Neural cell (in vitro differentiated cells): ENCODE measurements around the gene COLEC11. TPM values are rescaled to one million over a fixed set of nuclear protein-coding genes. Genes with fewer than 3 reads are reported as not detected.

Source experiments
- H2AFZ ChIP-seq: fragments of 200-600, 300-800 bp; sonication (generic), shearing (Covaris generic); 2 replicates; pipeline ENCODE4 v1.6.0; 2014; ENCODE audit warnings: low read depth, mild to moderate bottlenecking, antibody characterized with exemption, low read length, moderate library complexity
- H3F3A ChIP-seq: fragments of 200-600 bp; shearing (Covaris generic); 2 replicates; pipeline ENCODE4 v1.6.1; 2016; ENCODE audit warnings: mild to moderate bottlenecking, moderate library complexity, mixed read lengths, antibody characterized with exemption, low read length; ENCODE audit not compliant: insufficient read depth, poor library complexity, severe bottlenecking
- H3K27ac ChIP-seq: fragments of 200-600, 300-800 bp; sonication (generic), shearing (Covaris generic); 2 replicates; pipeline ENCODE4 v1.5.1; 2014; ENCODE audit warnings: mild to moderate bottlenecking, low read length, moderate library complexity
- H3K27me3 ChIP-seq: fragments of 300-800, 200-600 bp; sonication (generic), shearing (Covaris generic); 2 replicates; pipeline ENCODE4 v1.6.0; 2014; ENCODE audit warnings: mild to moderate bottlenecking, low read depth, low read length, moderate library complexity; ENCODE audit not compliant: insufficient read depth
- H3K36me3 ChIP-seq: fragments of 300-800, 200-600 bp; sonication (generic), shearing (Covaris generic); 2 replicates; pipeline ENCODE4 v1.5.1; 2014; ENCODE audit warnings: mild to moderate bottlenecking, antibody characterized with exemption, low read length, moderate library complexity; ENCODE audit not compliant: insufficient read depth
- H3K4me2 ChIP-seq: fragments of 300-800, 200-600 bp; sonication (generic), shearing (Covaris generic); 2 replicates; pipeline ENCODE4 v1.6.0; 2014; ENCODE audit warnings: mild to moderate bottlenecking, low read length
- H3K4me3 ChIP-seq: fragments of 300-800, 200-600 bp; sonication (generic), shearing (Covaris generic); 2 replicates; pipeline ENCODE4 v1.5.1; 2014; ENCODE audit warnings: mild to moderate bottlenecking, low read length, moderate library complexity
- H3K79me2 ChIP-seq: fragments of 200-600 bp; shearing (Covaris generic); replicated peaks from 2 replicates; pipeline ENCODE4 v1.6.0; 2014; ENCODE audit warnings: mild to moderate bottlenecking, low read length, moderate library complexity; ENCODE audit not compliant: insufficient read depth
- H3K9ac ChIP-seq: fragments of 300-800, 200-600 bp; sonication (generic), shearing (Covaris generic); 2 replicates; pipeline ENCODE4 v1.6.1; 2016; ENCODE audit warnings: mild to moderate bottlenecking, low read length, mixed read lengths
- H3K9me2 ChIP-seq: fragments of 200-600 bp; shearing (Covaris generic); 2 replicates; pipeline ENCODE4 v1.6.1; 2016; ENCODE audit warnings: mild to moderate bottlenecking, low read length, mixed read lengths; ENCODE audit not compliant: insufficient read depth
- H3K9me3 ChIP-seq: fragments of 200-600, 300-800 bp; sonication (generic), shearing (Covaris generic); 2 replicates; pipeline ENCODE4 v1.6.1; 2016; ENCODE audit warnings: mild to moderate bottlenecking, mixed run types, low read length, moderate library complexity, mixed read lengths
- H4K20me1 ChIP-seq: fragments of 200-600 bp; shearing (Covaris generic); 2 replicates; pipeline ENCODE4 v1.6.1; 2016; ENCODE audit warnings: mild to moderate bottlenecking, mixed run types; ENCODE audit not compliant: insufficient read depth
- EP300 ChIP-seq: fragments of 450-650 bp; conservative IDR thresholded peaks from 2 replicates; pipeline ENCODE4 v1.6.1; 2014; ENCODE audit warnings: antibody characterized with exemption, mild to moderate bottlenecking, moderate library complexity; ENCODE audit not compliant: poor library complexity, severe bottlenecking
- EZH2 ChIP-seq: fragments of 200-600, 300-800 bp; shearing (Covaris generic), sonication (generic); IDR thresholded peaks from 2 replicates; pipeline ENCODE4 v1.6.1; 2014; ENCODE audit warnings: antibody characterized with exemption, low read length, borderline replicate concordance, mild to moderate bottlenecking; ENCODE audit not compliant: insufficient read depth, poor library complexity, severe bottlenecking
- MXI1 ChIP-seq: fragments of 450-650 bp; conservative IDR thresholded peaks from 2 replicates; pipeline ENCODE4 v1.6.1; 2014; ENCODE audit warnings: antibody characterized with exemption, mild to moderate bottlenecking; ENCODE audit not compliant: poor library complexity, severe bottlenecking
- POLR2AphosphoS5 ChIP-seq: IDR thresholded peaks from 2 replicates; pipeline ENCODE4 v1.6.1; 2012
- RAD21 ChIP-seq: fragments of 450-650 bp; conservative IDR thresholded peaks from 2 replicates; pipeline ENCODE4 v1.6.1; 2014; ENCODE audit warnings: antibody characterized with exemption, mild to moderate bottlenecking, moderate library complexity
- SMC3 ChIP-seq: fragments of 450-650 bp; conservative IDR thresholded peaks from 2 replicates; pipeline ENCODE4 v1.6.1; 2014; ENCODE audit warnings: antibody characterized with exemption, mild to moderate bottlenecking, moderate library complexity; ENCODE audit not compliant: poor library complexity
- TAF1 ChIP-seq: IDR thresholded peaks from 2 replicates; pipeline ENCODE4 v1.6.1; 2012; ENCODE audit warnings: low read depth
- polyA minus RNA-seq: library from RNA; depleted of rRNA, polyadenylated mRNA; stranded (reverse); fragments of >200 nt; gene quantifications from 2 replicates; pipeline ENCODE4 v1.2.3, GENCODE V29; 2014
- polyA plus RNA-seq: library from polyadenylated mRNA; depleted of rRNA; stranded (reverse); fragments of >200 nt; gene quantifications from 2 replicates; pipeline ENCODE4 v1.2.3, GENCODE V29; 2014
- TF ChIP-seq, protein P1 (sequence below): fragments of 450-650 bp; IDR thresholded peaks from 2 replicates; pipeline ENCODE4 v1.5.1; 2014; ENCODE audit warnings: antibody characterized with exemption, mild to moderate bottlenecking, moderate library complexity; ENCODE audit not compliant: poor library complexity, severe bottlenecking
- TF ChIP-seq, protein P2 (sequence below): IDR thresholded peaks from 2 replicates; pipeline ENCODE4 v1.6.1; 2012; ENCODE audit warnings: borderline replicate concordance

COLEC11 gene
- polyA plus RNA-seq = 1.7 and 4.0 TPM in 2 replicates
- 0.93 and 1.2 TPM in 2 replicates for polyA minus RNA-seq

DNA sequence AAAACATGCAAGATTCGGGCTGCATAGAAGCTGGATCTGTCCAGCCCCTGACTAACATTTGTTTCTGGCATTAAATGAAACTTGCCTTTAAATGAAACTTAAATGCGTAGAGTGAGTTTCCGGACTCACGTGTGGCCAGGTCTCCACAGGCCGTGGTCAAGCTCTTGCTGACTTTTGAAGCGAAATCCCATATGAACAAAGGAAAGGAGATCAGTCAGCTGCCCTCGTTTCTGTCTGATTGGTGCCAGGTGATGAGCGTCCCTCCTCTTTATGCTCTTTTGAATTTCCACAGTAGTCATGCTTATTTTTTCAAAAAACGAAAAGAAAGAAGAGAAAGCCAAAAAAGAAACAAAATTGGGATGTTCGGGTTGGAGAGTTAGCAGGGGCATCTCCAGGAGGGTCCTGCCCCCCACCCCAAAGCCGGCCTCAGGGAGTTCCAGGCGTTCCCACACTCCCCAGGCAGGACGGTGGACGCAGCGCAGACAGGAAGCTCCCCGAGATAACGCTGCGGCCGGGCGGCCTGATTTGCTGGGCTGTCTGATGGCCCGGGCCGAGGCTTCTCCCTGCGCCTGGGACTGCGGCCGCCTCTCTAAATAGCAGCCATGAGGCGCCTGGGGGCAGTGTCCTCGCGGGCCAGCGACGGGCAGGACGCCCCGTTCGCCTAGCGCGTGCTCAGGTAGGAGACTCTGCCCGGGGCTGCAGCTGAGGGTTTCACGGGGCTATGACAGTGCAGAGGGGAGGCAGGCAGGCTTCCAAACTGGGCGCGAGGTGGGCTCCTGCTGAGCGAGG lies at the start of gene COLEC11:
Gene COLEC11, plus strand, starts transcription at position 620 of the 789 bp plus-strand sequence. CDS start 9,229 bp downstream, outside the sequence.
- no peak for TF ChIP-seq TAF1
- TF ChIP-seq, protein P1, sequence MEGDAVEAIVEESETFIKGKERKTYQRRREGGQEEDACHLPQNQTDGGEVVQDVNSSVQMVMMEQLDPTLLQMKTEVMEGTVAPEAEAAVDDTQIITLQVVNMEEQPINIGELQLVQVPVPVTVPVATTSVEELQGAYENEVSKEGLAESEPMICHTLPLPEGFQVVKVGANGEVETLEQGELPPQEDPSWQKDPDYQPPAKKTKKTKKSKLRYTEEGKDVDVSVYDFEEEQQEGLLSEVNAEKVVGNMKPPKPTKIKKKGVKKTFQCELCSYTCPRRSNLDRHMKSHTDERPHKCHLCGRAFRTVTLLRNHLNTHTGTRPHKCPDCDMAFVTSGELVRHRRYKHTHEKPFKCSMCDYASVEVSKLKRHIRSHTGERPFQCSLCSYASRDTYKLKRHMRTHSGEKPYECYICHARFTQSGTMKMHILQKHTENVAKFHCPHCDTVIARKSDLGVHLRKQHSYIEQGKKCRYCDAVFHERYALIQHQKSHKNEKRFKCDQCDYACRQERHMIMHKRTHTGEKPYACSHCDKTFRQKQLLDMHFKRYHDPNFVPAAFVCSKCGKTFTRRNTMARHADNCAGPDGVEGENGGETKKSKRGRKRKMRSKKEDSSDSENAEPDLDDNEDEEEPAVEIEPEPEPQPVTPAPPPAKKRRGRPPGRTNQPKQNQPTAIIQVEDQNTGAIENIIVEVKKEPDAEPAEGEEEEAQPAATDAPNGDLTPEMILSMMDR = no peak
- no peak for TF ChIP-seq EZH2
- no peak for TF ChIP-seq POLR2AphosphoS5
- TF ChIP-seq EP300 = no peak
- no peak for TF ChIP-seq RAD21
- TF ChIP-seq SMC3 = no peak
- TF ChIP-seq, protein P2, sequence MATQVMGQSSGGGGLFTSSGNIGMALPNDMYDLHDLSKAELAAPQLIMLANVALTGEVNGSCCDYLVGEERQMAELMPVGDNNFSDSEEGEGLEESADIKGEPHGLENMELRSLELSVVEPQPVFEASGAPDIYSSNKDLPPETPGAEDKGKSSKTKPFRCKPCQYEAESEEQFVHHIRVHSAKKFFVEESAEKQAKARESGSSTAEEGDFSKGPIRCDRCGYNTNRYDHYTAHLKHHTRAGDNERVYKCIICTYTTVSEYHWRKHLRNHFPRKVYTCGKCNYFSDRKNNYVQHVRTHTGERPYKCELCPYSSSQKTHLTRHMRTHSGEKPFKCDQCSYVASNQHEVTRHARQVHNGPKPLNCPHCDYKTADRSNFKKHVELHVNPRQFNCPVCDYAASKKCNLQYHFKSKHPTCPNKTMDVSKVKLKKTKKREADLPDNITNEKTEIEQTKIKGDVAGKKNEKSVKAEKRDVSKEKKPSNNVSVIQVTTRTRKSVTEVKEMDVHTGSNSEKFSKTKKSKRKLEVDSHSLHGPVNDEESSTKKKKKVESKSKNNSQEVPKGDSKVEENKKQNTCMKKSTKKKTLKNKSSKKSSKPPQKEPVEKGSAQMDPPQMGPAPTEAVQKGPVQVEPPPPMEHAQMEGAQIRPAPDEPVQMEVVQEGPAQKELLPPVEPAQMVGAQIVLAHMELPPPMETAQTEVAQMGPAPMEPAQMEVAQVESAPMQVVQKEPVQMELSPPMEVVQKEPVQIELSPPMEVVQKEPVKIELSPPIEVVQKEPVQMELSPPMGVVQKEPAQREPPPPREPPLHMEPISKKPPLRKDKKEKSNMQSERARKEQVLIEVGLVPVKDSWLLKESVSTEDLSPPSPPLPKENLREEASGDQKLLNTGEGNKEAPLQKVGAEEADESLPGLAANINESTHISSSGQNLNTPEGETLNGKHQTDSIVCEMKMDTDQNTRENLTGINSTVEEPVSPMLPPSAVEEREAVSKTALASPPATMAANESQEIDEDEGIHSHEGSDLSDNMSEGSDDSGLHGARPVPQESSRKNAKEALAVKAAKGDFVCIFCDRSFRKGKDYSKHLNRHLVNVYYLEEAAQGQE = no peak
- TF ChIP-seq MXI1 = no peak
- Histone ChIP-seq H3K9ac (no peak within 1 kb of the TSS), H2AFZ (no peak within 1 kb of the TSS), H3K27me3 (no peaks in the 10 kb centered on the region), H3K27ac (no peak within 1 kb of the TSS), H3K9me3 (no peaks in the 10 kb centered on the region), H3K4me2 (no peak within 1 kb of the TSS), H3K4me3 (no peak within 1 kb of the TSS), H3K9me2 (no peaks in the 10 kb centered on the region), H4K20me1 (no peaks in the 10 kb centered on the region), H3K36me3 (no peaks in the 10 kb centered on the region), H3K79me2 (no peaks in the 10 kb centered on the region), H3F3A (no peaks in the 10 kb centered on the region)

DNA sequence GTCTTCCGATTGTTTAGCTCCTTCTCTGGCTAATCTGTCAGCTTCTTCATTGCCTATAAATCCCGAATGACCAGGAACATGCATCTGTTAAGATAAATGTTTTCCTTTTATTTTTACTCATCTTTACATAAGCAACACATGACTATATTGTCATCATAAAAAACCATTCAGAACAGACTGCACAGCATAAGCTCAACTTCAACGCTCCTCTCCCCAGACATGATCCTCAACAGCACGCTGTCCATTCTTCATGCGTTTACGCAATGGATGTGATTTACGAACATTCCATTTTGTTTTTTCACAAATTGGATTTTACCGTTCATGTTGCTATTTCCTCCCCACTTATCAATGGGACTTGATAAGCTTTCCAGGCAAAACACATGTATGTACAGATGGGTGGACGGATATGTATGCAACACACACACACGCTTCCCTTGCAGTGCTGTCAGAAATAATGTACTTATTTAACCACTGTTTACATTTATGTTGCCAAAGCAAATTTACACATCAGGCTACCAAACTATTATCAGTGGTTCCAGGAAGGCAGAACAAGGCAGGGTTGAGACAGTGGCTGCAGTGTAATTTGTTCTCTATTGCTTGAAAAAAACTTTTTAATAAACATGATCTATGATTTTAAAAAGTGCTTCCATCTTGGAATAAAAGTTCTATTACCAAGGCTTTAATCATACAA lies 49.0 kb upstream of the COLEC11 start:
- no peaks in the 10 kb centered on the region for H3F3A ChIP-seq
- H3K4me2 ChIP-seq = no peak overlapping the region
- no peak overlapping the region for H3K27ac ChIP-seq
- no peaks in the 10 kb centered on the region for H3K27me3 ChIP-seq
- TF ChIP-seq RAD21 = no peak
- no peak for TF ChIP-seq EP300
- no peak for TF ChIP-seq MXI1
- TF ChIP-seq TAF1 = no peak
- no peak for TF ChIP-seq SMC3
- no peak for TF ChIP-seq POLR2AphosphoS5
- H3K79me2 ChIP-seq = no peaks in the 10 kb centered on the region
- H3K9ac ChIP-seq = no peak overlapping the region
- no peak overlapping the region for H2AFZ ChIP-seq
- no peaks in the 10 kb centered on the region for H3K9me3 ChIP-seq
- H4K20me1 ChIP-seq = no peaks in the 10 kb centered on the region
- peaks cover 10% of the 10 kb centered on the region for H3K36me3 ChIP-seq
- H3K9me2 ChIP-seq = no peaks in the 10 kb centered on the region
- H3K4me3 ChIP-seq = no peak overlapping the region
